ENCODE measurements around the gene SVBP. TPM values are rescaled to one million over a fixed set of nuclear protein-coding genes. Genes with fewer than 3 reads are reported as not detected.

Gene SVBP
- total RNA-seq, 2 donors from 2014 or later, result 14.0 to 22.9 TPM

- Histone ChIP-seq H3K9ac (ENCODE audit: low read depth in 2 of 2, low read length in 2 of 2) (no peak overlapping the region), H3K36me3 (no peaks in the 10 kb centered on the region), H3K9me3 (no peaks in the 10 kb centered on the region), H3K27me3 (no peaks in the 10 kb centered on the region), H3K4me1 (no peaks in the 10 kb centered on the region), H3K4me3 (no peak overlapping the region), H3K27ac (no peak overlapping the region)
- intact Hi-C loops (cut with DNase I), result no loop called here
- DNase-seq, result no peak
- TF ChIP-seq CTCF (IDR thresholded peaks at IDR 0.05), result no peak
Observed at GRCh38 chr1:42797414-42797813, 19.8 kb downstream of the SVBP start.

GRCh38 chr1:42793824-42794223 is 23.4 kb downstream of the SVBP start:
- H3K4me3 ChIP-seq, result no peak overlapping the region
- H3K9ac ChIP-seq (ENCODE audit: low read depth in 2 of 2, low read length in 2 of 2), result no peak overlapping the region
- intact Hi-C loops (cut with DNase I), result no loop called here
- H3K27ac ChIP-seq, result no peak overlapping the region
- no peaks in the 10 kb centered on the region for H3K9me3 ChIP-seq
- no peaks in the 10 kb centered on the region for H3K36me3 ChIP-seq
- no peaks in the 10 kb centered on the region for H3K27me3 ChIP-seq
- no peak for DNase-seq
- TF ChIP-seq CTCF (IDR thresholded peaks at IDR 0.05), result no peak
- H3K4me1 ChIP-seq, result no peaks in the 10 kb centered on the region

GRCh38 chr1:42788021-42788420 is 29.2 kb downstream of the SVBP start:
- no peak for TF ChIP-seq CTCF (IDR thresholded peaks at IDR 0.05)
- Histone ChIP-seq H3K27ac (no peak overlapping the region), H3K4me3 (no peak overlapping the region), H3K27me3 (no peaks in the 10 kb centered on the region), H3K36me3 (no peaks in the 10 kb centered on the region), H3K9me3 (no peaks in the 10 kb centered on the region), H3K9ac (ENCODE audit: low read depth in 2 of 2, low read length in 2 of 2) (no peak overlapping the region), H3K4me1 (no peaks in the 10 kb centered on the region)
- intact Hi-C loops (cut with DNase I), result no loop called here
- DNase-seq, result no peak

GRCh38 chr1:42786097-42786496 is 31.1 kb downstream of the SVBP start:
- Histone ChIP-seq H3K9me3 (no peaks in the 10 kb centered on the region), H3K27me3 (no peaks in the 10 kb centered on the region), H3K36me3 (no peaks in the 10 kb centered on the region), H3K4me1 (no peaks in the 10 kb centered on the region), H3K9ac (ENCODE audit: low read depth in 2 of 2, low read length in 2 of 2) (no peak overlapping the region), H3K27ac (no peak overlapping the region), H3K4me3 (no peak overlapping the region)
- intact Hi-C loops (cut with DNase I), result no loop called here
- no peak for TF ChIP-seq CTCF (IDR thresholded peaks at IDR 0.05)
- no peak for DNase-seq

GRCh38 chr1:42784946-42785693 is 32.1 kb downstream of the SVBP start, which contains the start of gene TMEM269:
Gene TMEM269, plus strand, starts transcription at chr1:42784991. Its CDS starts 4,903 bp downstream, at chr1:42789894.
- H3K27ac ChIP-seq, result no peak within 1 kb of the TSS
- peak within 1 kb of the TSS; percentile 26 for H3K4me3 ChIP-seq
- intact Hi-C loops (cut with DNase I), result no loop called here
- DNase-seq, result no peak
- peak within 1 kb of the TSS; percentile 29 to 52 for H3K9ac ChIP-seq (ENCODE audit: low read depth in 2 of 2, low read length in 2 of 2)
- no peaks in the 10 kb centered on the region for H3K9me3 ChIP-seq
- no peak for TF ChIP-seq CTCF (IDR thresholded peaks at IDR 0.05)
- no peaks in the 10 kb centered on the region for H3K4me1 ChIP-seq
- H3K36me3 ChIP-seq, result no peaks in the 10 kb centered on the region
- H3K27me3 ChIP-seq, result no peaks in the 10 kb centered on the region

Measured in colonic mucosa (tissue), 4 donors.